ENCODE measurements around the gene GGTLC1. TPM values are rescaled to one million over a fixed set of nuclear protein-coding genes. Genes with fewer than 3 reads are reported as not detected.
"Not testable (repeated sequence)": the region's sequence is repeated elsewhere in the genome, so short reads cannot be mapped to it uniquely, and the experiment has no call there.

GGTLC1 gene
- polyA plus RNA-seq, 3 donors, result 0.39 TPM; not detected in 2

- not testable (repeated sequence) for H3K27ac ChIP-seq (ENCODE audit: low read depth, low read length)
- 37 to 50% (median 41%) methylated on average over 6 of the region's 6 CpGs for WGBS, 3 donors
These were observed 10.1 kb downstream of the GGTLC1 start for GRCh38 chr20:23978457-23978856.

GRCh38 chr20:23974966-23975365 lies 13.6 kb downstream of the GGTLC1 start:
- H3K27ac ChIP-seq (ENCODE audit: low read depth, low read length), result no peak overlapping the region
- WGBS, 3 donors, result 59 to 66% (median 63%) methylated on average over 9 of the region's 9 CpGs

GRCh38 chr20:23971310-23971709 lies 17.3 kb downstream of the GGTLC1 start:
- H3K27ac ChIP-seq (ENCODE audit: low read depth, low read length), result no peak overlapping the region

- WGBS, 3 donors, result 38 to 94% (median 80%) methylated on average over 1 of the region's 1 CpG
- H3K27ac ChIP-seq (ENCODE audit: low read depth, low read length), result no peak overlapping the region
These were observed 18.5 kb downstream of the GGTLC1 start for GRCh38 chr20:23970049-23970448.

- no peak overlapping the region for H3K27ac ChIP-seq (ENCODE audit: low read depth, low read length)
- WGBS, 3 donors, result 72 to 78% (median 77%) methylated on average over 7 of the region's 7 CpGs
These were observed 21.0 kb downstream of the GGTLC1 start for GRCh38 chr20:23967616-23967979.

GRCh38 chr20:23966927-23967615 lies 21.5 kb downstream of the GGTLC1 start:
- no peak overlapping the region for H3K27ac ChIP-seq (ENCODE audit: low read depth, low read length)
- 79 to 83% (median 81%) methylated on average over 8 of the region's 8 CpGs for WGBS, 3 donors

GRCh38 chr20:23966298-23966697 lies 22.3 kb downstream of the GGTLC1 start:
- 77 to 86% (median 85%) methylated on average over 6 of the region's 6 CpGs for WGBS, 3 donors
- H3K27ac ChIP-seq (ENCODE audit: low read depth, low read length), result no peak overlapping the region

- 49 to 71% (median 51%) methylated on average over 1 of the region's 1 CpG for WGBS, 3 donors
- H3K27ac ChIP-seq (ENCODE audit: low read depth, low read length), result no peak overlapping the region
These were observed 24.6 kb downstream of the GGTLC1 start for GRCh38 chr20:23963941-23964340.

GRCh38 chr20:23962272-23962671 lies 26.3 kb downstream of the GGTLC1 start:
- H3K27ac ChIP-seq (ENCODE audit: low read depth, low read length), result no peak overlapping the region

- 71 to 81% (median 73%) methylated on average over 7 of the region's 7 CpGs for WGBS, 3 donors
- H3K27ac ChIP-seq (ENCODE audit: low read depth, low read length), result no peak overlapping the region
These were observed 29.5 kb downstream of the GGTLC1 start for GRCh38 chr20:23959054-23959453.

GRCh38 chr20:23955896-23956295 lies 32.7 kb downstream of the GGTLC1 start:
- no peak overlapping the region for H3K27ac ChIP-seq (ENCODE audit: low read depth, low read length)

GRCh38 chr20:23954008-23954745 lies 34.4 kb downstream of the GGTLC1 start:
- WGBS, 3 donors, result 60 to 64% (median 63%) methylated on average over 13 of the region's 13 CpGs
- no peak overlapping the region for H3K27ac ChIP-seq (ENCODE audit: low read depth, low read length)

More at GRCh38 chr20:23955896-23956295, 32.7 kb downstream of the GGTLC1 start:
- 28 to 56% (median 29%) methylated on average over 3 of the region's 3 CpGs for WGBS, 3 donors

- WGBS, 3 donors, result 58 to 62% (median 60%) methylated on average over 3 of the region's 3 CpGs
- H3K27ac ChIP-seq (ENCODE audit: low read depth, low read length), result no peak overlapping the region
These were observed 42.4 kb downstream of the GGTLC1 start for GRCh38 chr20:23946206-23946605.

GRCh38 chr20:23943304-23943703 lies 45.3 kb downstream of the GGTLC1 start:
- H3K27ac ChIP-seq (ENCODE audit: low read depth, low read length), result no peak overlapping the region
- WGBS, 3 donors, result 86 to 87% (median 87%) methylated on average over 5 of the region's 5 CpGs

GRCh38 chr20:23939641-23940040 lies 48.9 kb downstream of the GGTLC1 start:
- no peak overlapping the region for H3K27ac ChIP-seq (ENCODE audit: low read depth, low read length)

GRCh38 chr20:23939063-23939462 lies 49.5 kb downstream of the GGTLC1 start:
- H3K27ac ChIP-seq (ENCODE audit: low read depth, low read length), result no peak overlapping the region
- WGBS, 3 donors, result 58 to 61% (median 59%) methylated on average over 2 of the region's 2 CpGs

- WGBS, 3 donors, result 73 to 95% (median 85%) methylated on average over 2 of the region's 2 CpGs
- H3K27ac ChIP-seq (ENCODE audit: low read depth, low read length), result no peak overlapping the region
These were observed 50.5 kb downstream of the GGTLC1 start for GRCh38 chr20:23938118-23938438.

GRCh38 chr20:23937303-23938117 lies 51.1 kb downstream of the GGTLC1 start:
- WGBS, 3 donors, result 0 to 1% (median 0%) methylated on average over 3 of the region's 3 CpGs

More at GRCh38 chr20:23937303-23938117, 51.1 kb downstream of the GGTLC1 start:
- no peak overlapping the region for H3K27ac ChIP-seq (ENCODE audit: low read depth, low read length)
